Measurements from ENCODE around the gene FCHSD2. TPM values are rescaled to one million over a fixed set of nuclear protein-coding genes. Genes with fewer than 3 reads are reported as not detected.
"Not testable (repeated sequence)": the region's sequence is repeated elsewhere in the genome, so short reads cannot be mapped to it uniquely, and the experiment has no call there.

The FCHSD2 gene
- polyA plus RNA-seq, 4 donors, result 2.0 to 25.1 (median 7.9) TPM

- 95 to 98% (median 96%) methylated on average over 38 to 42 of the region's 42 CpGs for WGBS, 3 donors
- H3K27me3 ChIP-seq (ENCODE audit: control insufficient read depth in 3 of 3, insufficient read depth in 3 of 3, low read length in 3 of 3); DNase-seq; H3K4me1 ChIP-seq (ENCODE audit: control insufficient read depth in 3 of 3, insufficient read depth in 2 of 3, low read depth in 1 of 3, low read length in 2 of 3); H3K4me3 ChIP-seq (ENCODE audit: low read depth in 1 of 3, low read length in 3 of 3); FAIRE-seq; H3K36me3 ChIP-seq (ENCODE audit: control insufficient read depth in 3 of 3, insufficient read depth in 2 of 3, low read depth in 1 of 3, low read length in 3 of 3); H3K27ac ChIP-seq (ENCODE audit: low read depth in 1 of 3, low read length in 2 of 3): not testable (repeated sequence)
- H3K9me3 ChIP-seq (ENCODE audit: control insufficient read depth in 2 of 2, insufficient read depth in 1 of 2, low read depth in 1 of 2, low read length in 1 of 2), result peaks cover 0 to 37% of the 10 kb centered on the region in 2 donors
Observed at GRCh38 chr11:72909558-72910388, 232.3 kb downstream of the FCHSD2 start.

DNA sequence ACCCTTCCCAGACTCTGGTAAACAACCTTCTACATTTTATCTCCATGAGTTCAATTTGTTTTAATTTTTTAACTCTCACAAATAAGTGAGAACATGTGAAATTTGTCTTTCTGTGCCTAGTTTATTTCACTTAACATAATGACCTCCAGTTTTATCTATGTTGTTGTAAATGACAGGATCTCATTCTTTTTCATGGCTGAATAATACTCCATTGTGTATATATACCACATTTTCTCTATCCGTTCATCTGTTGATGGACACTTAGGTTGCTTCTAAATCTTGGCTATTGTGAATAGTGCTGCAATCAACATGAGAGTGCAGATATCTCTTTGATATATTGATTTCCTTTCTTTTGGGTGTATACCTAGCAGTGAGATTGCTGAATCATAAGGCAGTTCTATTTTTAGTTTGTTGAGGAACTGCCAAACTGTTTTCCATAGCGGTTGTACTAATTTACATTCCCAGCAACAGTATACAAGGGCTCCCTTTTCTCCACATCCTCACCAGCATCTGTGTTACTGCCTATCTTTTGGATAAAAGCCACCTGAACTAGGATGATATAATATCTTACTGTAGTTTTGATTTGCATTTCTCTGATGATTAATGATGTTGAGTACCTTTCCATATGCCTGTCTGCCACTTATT lies 234.0 kb downstream of the FCHSD2 start:
- FAIRE-seq (no peak), DNase-seq (no peak)
- no peaks in the 10 kb centered on the region for H3K4me1 ChIP-seq (ENCODE audit: control insufficient read depth in 3 of 3, insufficient read depth in 2 of 3, low read depth in 1 of 3, low read length in 2 of 3)
- H3K4me3 ChIP-seq (ENCODE audit: low read depth in 1 of 3, low read length in 3 of 3), result no peak overlapping the region
- WGBS, 3 donors, result 92 to 97% (median 93%) methylated on average over 2 of the region's 2 CpGs
- H3K36me3 ChIP-seq (ENCODE audit: control insufficient read depth in 3 of 3, insufficient read depth in 2 of 3, low read depth in 1 of 3, low read length in 3 of 3), result peaks cover 0 to 2% (median under 1%) of the 10 kb centered on the region in 3 donors
- H3K9me3 ChIP-seq (ENCODE audit: control insufficient read depth in 2 of 2, insufficient read depth in 1 of 2, low read depth in 1 of 2, low read length in 1 of 2), result peaks cover 0 to 29% of the 10 kb centered on the region in 2 donors
- H3K27ac ChIP-seq (ENCODE audit: low read depth in 1 of 3, low read length in 2 of 3), result no peak overlapping the region
- no peaks in the 10 kb centered on the region for H3K27me3 ChIP-seq (ENCODE audit: control insufficient read depth in 3 of 3, insufficient read depth in 3 of 3, low read length in 3 of 3)

DNA sequence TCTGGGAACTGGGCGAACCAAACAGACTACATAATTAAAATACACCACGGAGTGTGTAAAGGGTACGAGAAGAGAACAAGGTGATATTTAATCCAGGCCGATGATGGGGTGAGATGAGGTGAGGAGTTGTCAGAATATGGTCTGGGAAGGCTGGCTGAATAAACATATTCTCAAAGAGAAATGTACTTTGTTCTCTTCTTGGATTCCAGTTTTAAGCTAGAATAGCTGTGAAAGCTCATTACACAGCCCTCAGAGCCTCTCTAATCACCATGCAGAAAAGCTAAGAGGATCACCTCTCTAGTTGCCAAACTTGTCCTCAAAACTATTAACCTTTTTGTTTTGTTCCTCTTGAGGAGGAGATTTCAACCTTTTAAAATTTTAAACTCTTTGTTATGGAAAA lies 238.1 kb downstream of the FCHSD2 start:
- H3K27ac ChIP-seq (ENCODE audit: low read depth in 1 of 3, low read length in 2 of 3), result no peak overlapping the region
- H3K9me3 ChIP-seq (ENCODE audit: control insufficient read depth in 2 of 2, insufficient read depth in 1 of 2, low read depth in 1 of 2, low read length in 1 of 2), result peaks cover 0 to 10% of the 10 kb centered on the region in 2 donors
- no peaks in the 10 kb centered on the region for H3K27me3 ChIP-seq (ENCODE audit: control insufficient read depth in 3 of 3, insufficient read depth in 3 of 3, low read length in 3 of 3)
- H3K4me1 ChIP-seq (ENCODE audit: control insufficient read depth in 3 of 3, insufficient read depth in 2 of 3, low read depth in 1 of 3, low read length in 2 of 3), result no peaks in the 10 kb centered on the region
- WGBS, 3 donors, result 95 to 98% (median 97%) methylated on average over 4 of the region's 4 CpGs
- FAIRE-seq, result no peak
- no peak overlapping the region for H3K4me3 ChIP-seq (ENCODE audit: low read depth in 1 of 3, low read length in 3 of 3)
- H3K36me3 ChIP-seq (ENCODE audit: control insufficient read depth in 3 of 3, insufficient read depth in 2 of 3, low read depth in 1 of 3, low read length in 3 of 3), result peaks cover 0 to 6% (median 0%) of the 10 kb centered on the region in 3 donors
- DNase-seq, result no peak

DNA sequence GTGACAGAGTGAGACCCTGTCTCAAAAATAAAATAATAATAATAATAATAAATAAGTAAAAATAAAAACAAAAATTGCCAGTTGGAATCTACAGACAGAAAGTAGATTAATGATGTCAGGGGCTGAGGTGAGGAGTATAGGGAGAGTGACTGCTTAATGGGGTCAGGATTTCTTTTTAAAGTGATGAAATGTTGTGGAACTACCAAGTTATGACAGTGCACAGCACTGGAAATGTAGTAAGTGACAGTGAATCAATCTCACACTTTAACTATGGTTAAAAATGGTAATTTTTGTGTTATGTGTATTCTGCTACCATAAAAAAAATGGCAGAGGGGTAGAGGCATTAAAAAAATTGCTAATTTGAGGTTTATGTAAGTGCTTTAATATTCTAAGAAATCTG lies 240.7 kb downstream of the FCHSD2 start:
- Histone ChIP-seq H3K4me1 (ENCODE audit: control insufficient read depth in 3 of 3, insufficient read depth in 2 of 3, low read depth in 1 of 3, low read length in 2 of 3) (no peaks in the 10 kb centered on the region), H3K36me3 (ENCODE audit: control insufficient read depth in 3 of 3, insufficient read depth in 2 of 3, low read depth in 1 of 3, low read length in 3 of 3) (peaks cover 0 to 12% (median 0%) of the 10 kb centered on the region in 3 donors), H3K27me3 (ENCODE audit: control insufficient read depth in 3 of 3, insufficient read depth in 3 of 3, low read length in 3 of 3) (no peaks in the 10 kb centered on the region), H3K4me3 (ENCODE audit: low read depth in 1 of 3, low read length in 3 of 3) (no peak overlapping the region), H3K9me3 (ENCODE audit: control insufficient read depth in 2 of 2, insufficient read depth in 1 of 2, low read depth in 1 of 2, low read length in 1 of 2) (no peaks in the 10 kb centered on the region), H3K27ac (ENCODE audit: low read depth in 1 of 3, low read length in 2 of 3) (no peak overlapping the region)
- FAIRE-seq, result no peak
- no peak for DNase-seq

GRCh38 chr11:72900013-72900412 lies 242.1 kb downstream of the FCHSD2 start:
- peaks cover 0 to 12% (median 0%) of the 10 kb centered on the region in 3 donors for H3K36me3 ChIP-seq (ENCODE audit: control insufficient read depth in 3 of 3, insufficient read depth in 2 of 3, low read depth in 1 of 3, low read length in 3 of 3)
- FAIRE-seq, result no peak
- no peaks in the 10 kb centered on the region for H3K4me1 ChIP-seq (ENCODE audit: control insufficient read depth in 3 of 3, insufficient read depth in 2 of 3, low read depth in 1 of 3, low read length in 2 of 3)
- no peak overlapping the region for H3K27ac ChIP-seq (ENCODE audit: low read depth in 1 of 3, low read length in 2 of 3)
- H3K4me3 ChIP-seq (ENCODE audit: low read depth in 1 of 3, low read length in 3 of 3), result no peak overlapping the region
- DNase-seq, result no peak
- no peaks in the 10 kb centered on the region for H3K27me3 ChIP-seq (ENCODE audit: control insufficient read depth in 3 of 3, insufficient read depth in 3 of 3, low read length in 3 of 3)
- WGBS, 3 donors, result 90 to 98% (median 96%) methylated on average over 2 of the region's 2 CpGs
- H3K9me3 ChIP-seq (ENCODE audit: control insufficient read depth in 2 of 2, insufficient read depth in 1 of 2, low read depth in 1 of 2, low read length in 1 of 2), result no peaks in the 10 kb centered on the region

- Histone ChIP-seq H3K9me3 (ENCODE audit: control insufficient read depth in 2 of 2, insufficient read depth in 1 of 2, low read depth in 1 of 2, low read length in 1 of 2) (no peaks in the 10 kb centered on the region), H3K4me1 (ENCODE audit: control insufficient read depth in 3 of 3, insufficient read depth in 2 of 3, low read depth in 1 of 3, low read length in 2 of 3) (no peaks in the 10 kb centered on the region), H3K27me3 (ENCODE audit: control insufficient read depth in 3 of 3, insufficient read depth in 3 of 3, low read length in 3 of 3) (no peaks in the 10 kb centered on the region), H3K27ac (ENCODE audit: low read depth in 1 of 3, low read length in 2 of 3) (no peak overlapping the region), H3K4me3 (ENCODE audit: low read depth in 1 of 3, low read length in 3 of 3) (no peak overlapping the region), H3K36me3 (ENCODE audit: control insufficient read depth in 3 of 3, insufficient read depth in 2 of 3, low read depth in 1 of 3, low read length in 3 of 3) (peaks cover 0 to 12% (median 0%) of the 10 kb centered on the region in 3 donors)
- WGBS, 3 donors, result 86 to 95% (median 91%) methylated on average over 2 of the region's 2 CpGs
- DNase-seq (no peak), FAIRE-seq (no peak)
Observed at GRCh38 chr11:72899238-72899637, 242.9 kb downstream of the FCHSD2 start.

DNA sequence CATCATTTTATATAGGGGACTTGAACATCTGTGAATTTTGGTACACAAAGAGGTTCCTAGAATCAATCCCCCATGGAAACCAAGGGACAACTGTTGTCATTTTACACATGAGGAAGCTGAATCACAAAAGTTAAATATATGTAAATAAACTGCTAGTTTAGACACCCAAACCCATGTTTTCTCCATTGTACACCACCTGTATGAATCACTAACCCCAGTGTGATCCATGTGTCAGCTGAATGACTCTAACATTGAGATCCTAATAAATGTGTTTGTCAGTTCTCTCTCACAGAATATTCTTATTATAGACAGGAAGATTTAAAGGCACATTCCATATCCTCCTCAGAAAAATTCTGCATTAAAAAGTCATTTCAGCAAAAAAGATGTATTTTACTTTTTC lies 244.6 kb downstream of the FCHSD2 start:
- Histone ChIP-seq H3K27me3 (ENCODE audit: control insufficient read depth in 3 of 3, insufficient read depth in 3 of 3, low read length in 3 of 3) (no peaks in the 10 kb centered on the region), H3K36me3 (ENCODE audit: control insufficient read depth in 3 of 3, insufficient read depth in 2 of 3, low read depth in 1 of 3, low read length in 3 of 3) (peaks cover 0 to 12% (median 0%) of the 10 kb centered on the region in 3 donors), H3K4me3 (ENCODE audit: low read depth in 1 of 3, low read length in 3 of 3) (no peak overlapping the region), H3K9me3 (ENCODE audit: control insufficient read depth in 2 of 2, insufficient read depth in 1 of 2, low read depth in 1 of 2, low read length in 1 of 2) (no peaks in the 10 kb centered on the region), H3K4me1 (ENCODE audit: control insufficient read depth in 3 of 3, insufficient read depth in 2 of 3, low read depth in 1 of 3, low read length in 2 of 3) (no peaks in the 10 kb centered on the region), H3K27ac (ENCODE audit: low read depth in 1 of 3, low read length in 2 of 3) (no peak overlapping the region)
- FAIRE-seq (no peak), DNase-seq (no peak)

GRCh38 chr11:72896431-72896830 lies 245.7 kb downstream of the FCHSD2 start:
- no peak for DNase-seq
- Histone ChIP-seq H3K27ac (ENCODE audit: low read depth in 1 of 3, low read length in 2 of 3) (no peak overlapping the region), H3K27me3 (ENCODE audit: control insufficient read depth in 3 of 3, insufficient read depth in 3 of 3, low read length in 3 of 3) (no peaks in the 10 kb centered on the region), H3K4me1 (ENCODE audit: control insufficient read depth in 3 of 3, insufficient read depth in 2 of 3, low read depth in 1 of 3, low read length in 2 of 3) (no peaks in the 10 kb centered on the region), H3K9me3 (ENCODE audit: control insufficient read depth in 2 of 2, insufficient read depth in 1 of 2, low read depth in 1 of 2, low read length in 1 of 2) (no peaks in the 10 kb centered on the region), H3K4me3 (ENCODE audit: low read depth in 1 of 3, low read length in 3 of 3) (no peak overlapping the region), H3K36me3 (ENCODE audit: control insufficient read depth in 3 of 3, insufficient read depth in 2 of 3, low read depth in 1 of 3, low read length in 3 of 3) (peaks cover 0 to 12% (median 0%) of the 10 kb centered on the region in 3 donors)
- 68 to 93% (median 84%) methylated on average over 1 of the region's 1 CpG for WGBS, 3 donors
- FAIRE-seq, result no peak
